Ovary (tissue), 9 donors: Measurements from ENCODE around the gene RPRD1B. TPM values are rescaled to one million over a fixed set of nuclear protein-coding genes. Genes with fewer than 3 reads are reported as not detected.

ENCODE experiments used
- DNase-seq, 5 donors: peaks; one replicate each; pipeline ENCODE4 v3.0.0-alpha.2; 2019 to 2020
- H3K27ac ChIP-seq, 2 donors: fragments of 200-600 bp; one replicate each; pipeline versions ENCODE4 v1.5.1 to v1.8.0; 2019 to 2022
- H3K27me3 ChIP-seq: fragments of 200-600 bp; one replicate; pipeline ENCODE4 v1.8.0; 2022
- H3K36me3 ChIP-seq: fragments of 200-600 bp; sonication (generic); one replicate; pipeline ENCODE4 v1.5.1; 2019
- H3K4me1 ChIP-seq: one replicate; pipeline ENCODE4 v1.8.1; 2013; ENCODE audit warnings: mild to moderate bottlenecking, moderate library complexity; ENCODE audit not compliant: insufficient read depth
- H3K4me3 ChIP-seq: fragments of 200-600 bp; sonication (generic); one replicate; pipeline ENCODE4 v1.5.1; 2017
- H3K9me3 ChIP-seq, 2 donors: fragments of 200-600 bp in 1 of 2; sonication (generic) in 1 of 2; one replicate each; pipeline versions ENCODE4 v1.5.1 to v1.8.1; 2013 to 2019; ENCODE audit warnings: mild to moderate bottlenecking in 1 of 2, moderate library complexity in 1 of 2
- EP300 ChIP-seq: sonication (generic); formaldehyde crosslinking; IDR thresholded peaks from one replicate; pipeline ENCODE4 v1.6.1; 2017; ENCODE audit warnings: antibody characterized with exemption
- POLR2A ChIP-seq: fragments of 450-650 bp; IDR thresholded peaks from one replicate; pipeline ENCODE4 v1.6.1; 2017; ENCODE audit warnings: antibody characterized with exemption, mild to moderate bottlenecking, moderate library complexity
- WGBS, 3 donors: extraction: QIAGEN DNeasy Blood & Tissue Kit in 1 of 3; methylation state at CpG; one replicate each; pipeline versions ENCODE4 v1.1.5 to v1.1.7; 2013 to 2017; 5-methylcytosine and 5-hydroxymethylcytosine counted together
- intact Hi-C, 4 donors: fragments of 100-400 bp; cut with DNase I; formaldehyde crosslinking; loops; one replicate each; pipeline versions ENCODE4 v1.11.0 to v1.15.1; 2022 to 2023
- polyA plus RNA-seq, 2 donors: library from polyadenylated mRNA; stranded (reverse); fragments of 200-250 nt in 1 of 2; fragments of 350-450 nt in 1 of 2; fragmentation: Illumina TruSeq in 1 of 2; extraction: RNeasy Lipid Tissue Mini Kit (QIAGEN cat#74804) in 1 of 2; gene quantifications; one replicate each; pipeline ENCODE4 v1.2.3, GENCODE V29; 2013 to 2014
- total RNA-seq, 7 donors: library from RNA; depleted of rRNA in 2 of 7; stranded (reverse); fragments of >200 nt in 2 of 7; fragmentation: NEBNext Ultra II Directional in 3 of 7; extraction: Animal tissue kit (Norgen Biotek cat#: 25700) in 3 of 7; gene quantifications; one replicate each; pipeline versions ENCODE4 v1.1.0 to v1.2.4, GENCODE V29; 2016 to 2023
- TF ChIP-seq, protein P1 (sequence below), 3 donors: fragments of 450-650 bp in 2 of 3; fragments of 200-600 bp in 1 of 3; IDR thresholded peaks; one replicate each; pipeline versions ENCODE4 v1.5.1 to v1.8.0; 2016 to 2022; ENCODE audit warnings: antibody characterized with exemption in 3 of 3, mild to moderate bottlenecking in 1 of 3
- donor health status: DM: no; HTN: no; CAD: no; lungs with moderate emphysema.
- donor health status: DM: no; HTN: no; CAD: no.
- donor health status: Bipolar disorder and iron deficiency.
- donor health status: DM: yes; HTN: yes; CAD: no.
- donor health status: DM: no; HTN: no; CAD: no.
- donor health status: DM: yes; HTN: yes; CAD: no.

RPRD1B gene
- total and polyA plus RNA-seq, 9 donors = 12.1 to 45.3 (median 33.4) TPM

DNA sequence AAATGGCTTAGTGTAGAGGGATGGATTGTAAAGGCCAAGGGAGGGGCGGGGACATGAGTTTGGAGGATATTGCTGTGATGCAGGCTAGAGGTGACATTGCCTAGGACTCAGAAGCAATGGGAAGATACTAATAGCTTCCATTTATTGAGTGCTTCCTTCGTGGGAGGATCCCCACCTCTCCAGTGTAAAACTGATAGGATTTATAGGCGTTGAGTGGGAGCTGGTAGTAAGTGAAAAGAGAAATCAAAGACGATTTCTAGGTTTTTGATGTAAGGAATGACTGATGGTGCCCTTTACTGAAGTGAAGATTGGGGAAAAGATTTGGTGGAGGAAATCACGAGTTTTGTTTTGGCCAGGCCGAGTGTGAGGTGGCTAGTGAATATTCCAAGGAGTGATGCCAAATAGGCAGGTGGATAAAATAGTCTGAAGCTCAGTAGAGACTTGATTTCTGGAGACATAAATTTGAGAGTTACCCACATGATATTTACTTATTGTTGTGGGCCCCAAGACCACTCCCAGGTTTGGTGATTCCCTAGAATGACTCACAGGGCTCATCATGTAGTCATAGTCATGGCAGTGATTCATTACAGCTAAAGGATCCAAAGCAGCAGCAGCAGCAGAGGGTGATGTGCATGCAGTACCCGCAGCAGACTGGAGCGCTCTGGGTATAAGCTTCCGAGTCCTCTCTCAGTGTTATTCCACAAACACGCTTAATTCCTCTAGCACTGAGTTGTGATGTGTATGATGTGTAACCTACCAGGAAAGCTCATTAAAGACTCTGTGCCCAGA lies 10.2 kb downstream of the RPRD1B start:
- Histone ChIP-seq H3K4me3 (no peak overlapping the region), H3K27ac (no peak overlapping the region), H3K9me3 (no peaks in the 10 kb centered on the region), H3K27me3 (no peaks in the 10 kb centered on the region), H3K4me1 (no peaks in the 10 kb centered on the region), H3K36me3 (no peaks in the 10 kb centered on the region)
- intact Hi-C loops = no loop called here
- WGBS, 3 donors = 75 to 81% (median 80%) methylated on average over 10 of the region's 10 CpGs
- TF ChIP-seq POLR2A (no peak), EP300 (no peak)
- TF ChIP-seq, protein P1, sequence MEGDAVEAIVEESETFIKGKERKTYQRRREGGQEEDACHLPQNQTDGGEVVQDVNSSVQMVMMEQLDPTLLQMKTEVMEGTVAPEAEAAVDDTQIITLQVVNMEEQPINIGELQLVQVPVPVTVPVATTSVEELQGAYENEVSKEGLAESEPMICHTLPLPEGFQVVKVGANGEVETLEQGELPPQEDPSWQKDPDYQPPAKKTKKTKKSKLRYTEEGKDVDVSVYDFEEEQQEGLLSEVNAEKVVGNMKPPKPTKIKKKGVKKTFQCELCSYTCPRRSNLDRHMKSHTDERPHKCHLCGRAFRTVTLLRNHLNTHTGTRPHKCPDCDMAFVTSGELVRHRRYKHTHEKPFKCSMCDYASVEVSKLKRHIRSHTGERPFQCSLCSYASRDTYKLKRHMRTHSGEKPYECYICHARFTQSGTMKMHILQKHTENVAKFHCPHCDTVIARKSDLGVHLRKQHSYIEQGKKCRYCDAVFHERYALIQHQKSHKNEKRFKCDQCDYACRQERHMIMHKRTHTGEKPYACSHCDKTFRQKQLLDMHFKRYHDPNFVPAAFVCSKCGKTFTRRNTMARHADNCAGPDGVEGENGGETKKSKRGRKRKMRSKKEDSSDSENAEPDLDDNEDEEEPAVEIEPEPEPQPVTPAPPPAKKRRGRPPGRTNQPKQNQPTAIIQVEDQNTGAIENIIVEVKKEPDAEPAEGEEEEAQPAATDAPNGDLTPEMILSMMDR (IDR thresholded peaks at IDR 0.05) = no peak
- DNase-seq = no peak

DNA sequence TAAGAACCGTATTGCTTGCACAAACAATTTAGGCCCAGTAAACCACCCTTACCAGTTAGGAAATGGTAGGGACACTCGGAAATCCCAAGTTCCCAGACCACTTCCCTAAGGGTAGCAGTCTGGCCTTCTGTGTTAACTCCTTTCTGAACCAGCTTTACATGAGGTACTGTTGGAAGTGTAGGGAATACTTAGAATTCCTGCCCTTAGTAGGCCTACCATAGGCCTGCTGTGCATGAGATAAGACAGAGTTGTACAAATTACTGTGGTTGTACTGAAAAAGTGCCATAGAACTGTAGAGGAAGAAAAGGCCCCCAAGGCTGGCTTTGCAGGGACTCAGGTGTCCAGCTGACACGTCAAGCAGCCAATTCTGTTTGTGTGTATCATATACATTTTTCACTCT lies 11.1 kb downstream of the RPRD1B start:
- no peaks in the 10 kb centered on the region for H3K36me3 ChIP-seq

DNA sequence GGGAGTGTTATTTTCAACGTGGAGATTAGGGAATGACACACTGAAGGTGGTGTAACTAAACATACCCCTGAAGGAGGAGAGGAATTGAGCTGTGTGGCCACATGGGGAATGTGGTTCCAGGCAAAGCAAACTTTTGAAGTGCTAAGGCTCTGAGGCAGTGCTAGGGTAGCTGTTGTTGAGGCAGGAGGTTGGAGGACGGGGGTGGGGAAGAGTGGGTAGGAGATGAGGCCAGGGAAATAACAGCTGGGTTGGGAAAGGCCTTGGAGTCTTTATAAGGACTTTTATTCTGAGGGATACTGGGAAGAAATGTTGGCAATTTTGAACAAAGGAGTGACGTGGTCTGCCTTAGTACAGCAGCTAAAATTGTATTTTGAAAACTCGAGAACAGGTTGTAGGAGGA lies 13.0 kb downstream of the RPRD1B start:
- H3K4me1 ChIP-seq = no peaks in the 10 kb centered on the region
- H3K9me3 ChIP-seq = no peaks in the 10 kb centered on the region
- no peak for DNase-seq
- intact Hi-C loops = no loop called here
- no peak overlapping the region for H3K27ac ChIP-seq
- H3K27me3 ChIP-seq = no peaks in the 10 kb centered on the region
- WGBS, 3 donors = 28 to 42% (median 31%) methylated on average over 4 of the region's 4 CpGs
- no peak for TF ChIP-seq POLR2A
- TF ChIP-seq, protein P1 (IDR thresholded peaks at IDR 0.05) = no peak
- TF ChIP-seq EP300 = no peak
- H3K4me3 ChIP-seq = no peak overlapping the region
- no peaks in the 10 kb centered on the region for H3K36me3 ChIP-seq

More for the DNA sequence above, 11.1 kb downstream of the RPRD1B start:
- intact Hi-C loops = no loop called here
- Histone ChIP-seq H3K4me3 (no peak overlapping the region), H3K27me3 (no peaks in the 10 kb centered on the region), H3K4me1 (no peaks in the 10 kb centered on the region), H3K9me3 (no peaks in the 10 kb centered on the region), H3K27ac (no peak overlapping the region)
- no peak for DNase-seq
- 75 to 91% (median 88%) methylated on average over 3 of the region's 3 CpGs for WGBS, 3 donors
- TF ChIP-seq EP300 = no peak
- TF ChIP-seq, protein P1 (IDR thresholded peaks at IDR 0.05) = no peak

DNA sequence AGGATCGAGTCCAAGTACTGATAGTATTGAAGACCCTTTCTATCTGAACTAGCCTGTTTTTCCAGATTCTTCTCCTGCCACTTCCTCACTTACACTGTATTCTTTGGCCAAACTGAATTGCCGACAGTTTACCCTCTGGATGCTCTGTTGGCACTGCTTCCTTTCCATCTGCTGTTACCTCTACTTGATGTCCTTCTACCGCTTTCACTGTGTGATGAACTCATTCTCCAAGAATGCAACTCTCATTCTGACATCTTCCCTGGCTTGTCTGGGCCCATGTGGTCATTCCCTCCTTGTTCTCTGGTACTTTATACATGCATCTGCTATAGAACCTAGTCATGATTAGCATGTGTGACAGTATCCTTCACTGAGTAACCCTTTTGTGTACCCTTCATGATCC lies 16.3 kb downstream of the RPRD1B start:
- no peak for DNase-seq
- 45 to 56% (median 49%) methylated on average over 3 of the region's 3 CpGs for WGBS, 3 donors
- H3K36me3 ChIP-seq = no peaks in the 10 kb centered on the region
- no peak overlapping the region for H3K27ac ChIP-seq
- H3K9me3 ChIP-seq = no peaks in the 10 kb centered on the region
- TF ChIP-seq EP300 (no peak), POLR2A (no peak)
- TF ChIP-seq, protein P1 (IDR thresholded peaks at IDR 0.05) = no peak
- H3K4me1 ChIP-seq = no peaks in the 10 kb centered on the region
- intact Hi-C loops = no loop called here
- no peak overlapping the region for H3K4me3 ChIP-seq
- H3K27me3 ChIP-seq = no peaks in the 10 kb centered on the region
